Tibial nerve (tissue), 4 donors: Measurements from ENCODE around the gene CILP2. TPM values are rescaled to one million over a fixed set of nuclear protein-coding genes. Genes with fewer than 3 reads are reported as not detected.

ENCODE experiments used
- DNase-seq, 2 donors: peaks; one replicate each; pipeline ENCODE4 v3.0.0-alpha.2; 2019; ENCODE audit warnings: low spot score in 2 of 2
- H3K27ac ChIP-seq, 4 donors: fragments of 200-600 bp; sonication (generic) in 3 of 4; one replicate each; pipeline ENCODE4 v1.5.1; 2017 to 2019; ENCODE audit warnings: mild to moderate bottlenecking in 1 of 4
- H3K27me3 ChIP-seq, 2 donors: fragments of 200-600 bp; sonication (generic) in 1 of 2; one replicate each; pipeline versions ENCODE4 v1.5.1 to v1.6.0; 2017 to 2019
- H3K36me3 ChIP-seq, 3 donors: fragments of 200-600 bp; sonication (generic); one replicate each; pipeline ENCODE4 v1.5.1; 2018 to 2019
- H3K4me1 ChIP-seq, 4 donors: fragments of 200-600 bp; sonication (generic) in 3 of 4; one replicate each; pipeline ENCODE4 v1.5.1; 2017 to 2019
- H3K4me3 ChIP-seq, 4 donors: fragments of 200-600 bp; sonication (generic) in 3 of 4; one replicate each; pipeline ENCODE4 v1.5.1; 2017 to 2019; ENCODE audit warnings: mild to moderate bottlenecking in 1 of 4, moderate library complexity in 1 of 4
- H3K9me3 ChIP-seq, 4 donors: fragments of 200-600 bp; sonication (generic) in 3 of 4; one replicate each; pipeline ENCODE4 v1.5.1; 2017 to 2019
- CTCF ChIP-seq, 5 experiments: fragments of 200-600 bp in 3 of 5; fragments of 450-650 bp in 2 of 5; sonication (generic) in 3 of 5; IDR thresholded peaks; one replicate each; pipeline ENCODE4 v1.5.1; 2016 to 2019; ENCODE audit warnings: antibody characterized with exemption in 5 of 5, mild to moderate bottlenecking in 3 of 5, moderate library complexity in 2 of 5
- EP300 ChIP-seq, 2 donors: sonication (generic); formaldehyde crosslinking; IDR thresholded peaks; one replicate each; pipeline ENCODE4 v1.6.1; 2017; ENCODE audit warnings: antibody characterized with exemption in 2 of 2, mild to moderate bottlenecking in 1 of 2
- POLR2A ChIP-seq, 2 donors: fragments of 450-650 bp; IDR thresholded peaks; one replicate each; pipeline ENCODE4 v1.6.1; 2017; ENCODE audit warnings: antibody characterized with exemption in 2 of 2, mild to moderate bottlenecking in 2 of 2, moderate library complexity in 2 of 2
- WGBS, 2 donors: methylation state at CpG; one replicate each; pipeline ENCODE4 v1.1.5; 2018; 5-methylcytosine and 5-hydroxymethylcytosine counted together
- total RNA-seq, 4 donors: library from RNA; depleted of rRNA; stranded (reverse); fragments of >200 nt; gene quantifications; one replicate each; pipeline ENCODE4 v1.1.0, GENCODE V29; 2016

The CILP2 gene
- total RNA-seq, 4 donors from 2014 or later = 0.20 to 0.66 TPM; not detected in 2

GRCh38 chr19:19554074-19555023 is 16.3 kb downstream of the CILP2 start:
- no peak overlapping the region for H3K4me3 ChIP-seq
- no peaks in the 10 kb centered on the region for H3K36me3 ChIP-seq
- H3K9me3 ChIP-seq = peaks cover 0 to 3% (median 0%) of the 10 kb centered on the region in 4 donors
- H3K27me3 ChIP-seq = peaks cover 0 to 12% of the 10 kb centered on the region in 2 donors
- no peaks in the 10 kb centered on the region for H3K4me1 ChIP-seq
- no peak overlapping the region for H3K27ac ChIP-seq
- DNase-seq = peak in 1 of 2 donors; percentile 49
- 66 to 67% methylated on average over 31 to 34 of the region's 34 CpGs for WGBS, 2 donors
- TF ChIP-seq CTCF (IDR thresholded peaks at IDR 0.05) (peak; percentile 48 to 67 (median 60)), EP300 (IDR thresholded peaks at IDR 0.05) (no peak)

GRCh38 chr19:19558055-19558454 is 20.0 kb downstream of the CILP2 start:
- H3K9me3 ChIP-seq = no peaks in the 10 kb centered on the region
- WGBS, 2 donors = 69 to 72% methylated on average over 13 to 15 of the region's 15 CpGs
- H3K4me1 ChIP-seq = no peaks in the 10 kb centered on the region
- H3K27ac ChIP-seq = no peak overlapping the region
- no peak overlapping the region for H3K4me3 ChIP-seq
- peaks cover 0 to 13% (median 0%) of the 10 kb centered on the region in 3 donors for H3K36me3 ChIP-seq
- no peaks in the 10 kb centered on the region for H3K27me3 ChIP-seq
- TF ChIP-seq CTCF (IDR thresholded peaks at IDR 0.05) (no peak), POLR2A (IDR thresholded peaks at IDR 0.05) (no peak), EP300 (IDR thresholded peaks at IDR 0.05) (no peak)
- no peak for DNase-seq

GRCh38 chr19:19558636-19559035 is 20.6 kb downstream of the CILP2 start:
- H3K9me3 ChIP-seq = no peaks in the 10 kb centered on the region
- no peak overlapping the region for H3K27ac ChIP-seq
- TF ChIP-seq CTCF (IDR thresholded peaks at IDR 0.05) (no peak), POLR2A (IDR thresholded peaks at IDR 0.05) (no peak)
- no peaks in the 10 kb centered on the region for H3K27me3 ChIP-seq
- H3K4me3 ChIP-seq = no peak overlapping the region
- no peak for DNase-seq
- no peaks in the 10 kb centered on the region for H3K4me1 ChIP-seq
- WGBS, 2 donors = 91 to 94% methylated on average over 15 to 16 of the region's 16 CpGs
- H3K36me3 ChIP-seq = peaks cover 0 to 18% (median 0%) of the 10 kb centered on the region in 3 donors

GRCh38 chr19:19559931-19560330 is 21.9 kb downstream of the CILP2 start:
- no peaks in the 10 kb centered on the region for H3K9me3 ChIP-seq
- no peaks in the 10 kb centered on the region for H3K27me3 ChIP-seq
- no peak overlapping the region for H3K27ac ChIP-seq
- no peak for TF ChIP-seq CTCF (IDR thresholded peaks at IDR 0.05)
- TF ChIP-seq EP300 (IDR thresholded peaks at IDR 0.05) = no peak
- TF ChIP-seq POLR2A (IDR thresholded peaks at IDR 0.05) = no peak
- no peak for DNase-seq
- peaks cover 0 to 25% (median 0%) of the 10 kb centered on the region in 3 donors for H3K36me3 ChIP-seq
- no peak overlapping the region for H3K4me3 ChIP-seq
- H3K4me1 ChIP-seq = no peaks in the 10 kb centered on the region
- WGBS, 2 donors = 57 to 65% methylated on average over 3 to 4 of the region's 4 CpGs

- WGBS, 2 donors = 74 to 80% methylated on average over 20 to 21 of the region's 26 CpGs
- H3K27ac ChIP-seq = no peak overlapping the region
- DNase-seq = no peak
- no peaks in the 10 kb centered on the region for H3K4me1 ChIP-seq
- no peaks in the 10 kb centered on the region for H3K9me3 ChIP-seq
- no peak for TF ChIP-seq EP300 (IDR thresholded peaks at IDR 0.05)
- TF ChIP-seq CTCF (IDR thresholded peaks at IDR 0.05) = no peak
- no peak for TF ChIP-seq POLR2A (IDR thresholded peaks at IDR 0.05)
- H3K36me3 ChIP-seq = peaks cover 0 to 44% (median 0%) of the 10 kb centered on the region in 3 donors
- no peaks in the 10 kb centered on the region for H3K27me3 ChIP-seq
- H3K4me3 ChIP-seq = no peak overlapping the region
These were observed 24.0 kb downstream of the CILP2 start for GRCh38 chr19:19561946-19562664.
